Right lobe of liver (tissue), 4 donors: ENCODE results near the gene GATAD1.

ENCODE experiments used
- CTCF ChIP-seq, 4 donors: fragments of 200-600 bp in 3 of 4; fragments of 450-650 bp in 1 of 4; IDR thresholded peaks; one replicate each; pipeline versions ENCODE4 v1.5.1 to v1.8.0; 2016 to 2022; ENCODE audit warnings: antibody characterized with exemption in 4 of 4, mild to moderate bottlenecking in 2 of 4
- POLR2A ChIP-seq: fragments of 450-650 bp; IDR thresholded peaks from one replicate; pipeline ENCODE4 v1.6.1; 2017; ENCODE audit warnings: antibody characterized with exemption, mild to moderate bottlenecking
- donor health status: DM: no; HTN: no; CAD: no.
- donor health status: DM: no; HTN: no; CAD: no.
- donor health status: DM: no; HTN: yes; CAD: no.

- TF ChIP-seq CTCF (IDR thresholded peaks at IDR 0.05), result no peak
- no peak for TF ChIP-seq POLR2A
These were observed 14.3 kb upstream of the GATAD1 start for GRCh38 chr7:92433019-92433418.
